ENCODE measurements around the gene RNF39.
A peak's percentile ranks its signal among the peaks of the same experiment; 100 is the strongest.
"Not testable (repeated sequence)": the region's sequence is repeated elsewhere in the genome, so short reads cannot be mapped to it uniquely, and the experiment has no call there.

Gene RNF39

GRCh38 chr6:30062471-30063178, 12.9 kb downstream of the RNF39 start:
- DNase-seq (ENCODE audit: low read depth): no peak

GRCh38 chr6:30061858-30062458, 13.6 kb downstream of the RNF39 start:
- no peak for DNase-seq (ENCODE audit: low read depth)

GRCh38 chr6:30061092-30061857, 14.3 kb downstream of the RNF39 start, which contains the start of gene POLR1H:
TSS of gene POLR1H (plus strand) at chr6:30061265. CDS start at chr6:30061525, 260 bp downstream.
- peak; percentile 74 for DNase-seq (ENCODE audit: low read depth)

GRCh38 chr6:30060606-30061091, 14.9 kb downstream of the RNF39 start:
- no peak for DNase-seq (ENCODE audit: low read depth)

GRCh38 chr6:30055513-30055912, 20.1 kb downstream of the RNF39 start:
- DNase-seq (ENCODE audit: low read depth): no peak

- DNase-seq (ENCODE audit: low read depth): no peak
These were observed 21.9 kb downstream of the RNF39 start for GRCh38 chr6:30053682-30054081.

GRCh38 chr6:30047220-30047619, 28.3 kb downstream of the RNF39 start:
- DNase-seq (ENCODE audit: low read depth): no peak

- no peak for DNase-seq (ENCODE audit: low read depth)
These were observed 30.9 kb downstream of the RNF39 start for GRCh38 chr6:30044630-30045029.

GRCh38 chr6:30043744-30044143, 31.8 kb downstream of the RNF39 start:
- no peak for DNase-seq (ENCODE audit: low read depth)

GRCh38 chr6:30042914-30043313, 32.7 kb downstream of the RNF39 start:
- no peak for DNase-seq (ENCODE audit: low read depth)

- no peak for DNase-seq (ENCODE audit: low read depth)
These were observed 33.1 kb downstream of the RNF39 start for GRCh38 chr6:30042476-30042875.

GRCh38 chr6:30041821-30042220, 33.7 kb downstream of the RNF39 start:
- no peak for DNase-seq (ENCODE audit: low read depth)

- DNase-seq (ENCODE audit: low read depth): no peak
These were observed 34.3 kb downstream of the RNF39 start for GRCh38 chr6:30041221-30041620.

- no peak for DNase-seq (ENCODE audit: low read depth)
These were observed 38.3 kb downstream of the RNF39 start for GRCh38 chr6:30037182-30037788.

GRCh38 chr6:30035784-30036183, 39.8 kb downstream of the RNF39 start:
- no peak for DNase-seq (ENCODE audit: low read depth)

GRCh38 chr6:30033440-30033839, 42.1 kb downstream of the RNF39 start:
- DNase-seq (ENCODE audit: low read depth): not testable (repeated sequence)

- DNase-seq (ENCODE audit: low read depth): no peak
These were observed 44.2 kb downstream of the RNF39 start for GRCh38 chr6:30031381-30031780.

- DNase-seq (ENCODE audit: low read depth): no peak
These were observed 46.0 kb downstream of the RNF39 start for GRCh38 chr6:30029588-30029987.

- DNase-seq (ENCODE audit: low read depth): no peak
These were observed 50.4 kb downstream of the RNF39 start for GRCh38 chr6:30025186-30025585.

GRCh38 chr6:30022712-30023111, 52.9 kb downstream of the RNF39 start:
- DNase-seq (ENCODE audit: low read depth): not testable (repeated sequence)

GRCh38 chr6:30022189-30022588, 53.4 kb downstream of the RNF39 start:
- no peak for DNase-seq (ENCODE audit: low read depth)

- DNase-seq (ENCODE audit: low read depth): no peak
These were observed 54.9 kb downstream of the RNF39 start for GRCh38 chr6:30020626-30021025.

Measured in stimulated activated CD8-positive, alpha-beta memory T cell treated with anti-CD3 and anti-CD28 coated beads, Interleukin-15, amount 100 ng/mL, for 1 hour (primary cell).